ENCODE results near the gene NRCAM. TPM values are rescaled to one million over a fixed set of nuclear protein-coding genes. Genes with fewer than 3 reads are reported as not detected.

The NRCAM gene
- total RNA-seq, 5 donors from 2014 or later (not counting 1 experiment from before 2014, with no cell fraction given), result 3.1 to 10.7 (median 5.0) TPM

DNA sequence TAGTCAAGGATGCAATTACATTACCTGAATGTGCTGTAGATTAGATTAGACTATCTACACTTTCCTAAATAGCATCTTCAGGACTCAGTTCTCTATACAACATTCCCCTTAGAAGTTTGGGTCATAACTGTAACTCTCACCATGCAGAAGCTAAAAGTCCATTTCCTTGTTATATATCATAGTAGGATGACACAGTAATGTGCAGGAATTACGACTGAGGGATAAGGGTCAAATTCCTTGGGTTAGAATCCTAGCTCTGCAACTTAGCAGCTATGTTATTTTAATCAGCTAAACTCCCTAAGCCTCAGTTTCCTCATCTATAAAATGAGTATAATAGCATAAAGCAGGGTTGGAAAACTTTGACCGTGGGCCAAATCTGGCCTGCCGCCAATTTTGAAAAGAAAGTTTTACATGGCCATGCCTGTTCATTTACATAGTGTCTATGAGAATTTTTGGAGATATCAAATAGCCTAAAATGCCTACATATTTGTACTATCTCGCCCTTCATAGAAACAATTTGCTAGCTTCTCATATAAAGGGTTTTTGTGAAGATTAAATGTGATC, 14.8 kb downstream of the NRCAM start:
- Mint-ChIP-seq H3K27me3 (peaks cover 3% of the 10 kb centered on the region in 2 donors), H3K27ac (no peak overlapping the region), H3K4me3 (no peak overlapping the region), H3K36me3 (no peaks in the 10 kb centered on the region), H3K9me3 (no peaks in the 10 kb centered on the region), H3K4me1 (no peaks in the 10 kb centered on the region)
- POLR2A ChIA-PET, result no interaction called here
- H3K27me3 ChIP-seq (replicated peaks in 1 of 2; ENCODE audit: control insufficient read depth in 2 of 2, extremely low read depth in 1 of 2, insufficient read depth in 2 of 2, low read length in 1 of 2), result no peaks in the 10 kb centered on the region
- no peaks in the 10 kb centered on the region for H3K4me1 ChIP-seq (ENCODE audit: control insufficient read depth in 1 of 2, extremely low read depth in 1 of 2, insufficient read depth in 2 of 2, low read length in 2 of 2)
- H3K9me3 ChIP-seq, result no peaks in the 10 kb centered on the region
- no peak for DNase-seq
- CTCF ChIA-PET, result no interaction called here
- no peak overlapping the region for H3K4me3 ChIP-seq (ENCODE audit: control insufficient read depth in 1 of 2, extremely low read depth in 1 of 2, low read length in 1 of 2)
- ATAC-seq (replicated peaks in 1 of 4), result no peak
- no CpG with 5 or more reads among the region's 4 CpGs for WGBS (ENCODE audit: insufficient coverage)
- no peaks in the 10 kb centered on the region for H3K36me3 ChIP-seq (ENCODE audit: control insufficient read depth in 2 of 2, extremely low read depth in 1 of 2, insufficient read depth in 1 of 2, low read length in 1 of 2)
- no peak overlapping the region for H3K27ac ChIP-seq (ENCODE audit: low read length)

GRCh38 chr7:108440613-108441012, 15.6 kb downstream of the NRCAM start:
- H3K4me3 ChIP-seq (ENCODE audit: control insufficient read depth in 1 of 2, extremely low read depth in 1 of 2, low read length in 1 of 2), result no peak overlapping the region
- peaks cover 0 to under 1% (median 0%) of the 10 kb centered on the region in 3 donors for H3K4me1 Mint-ChIP-seq
- ChIA-PET CTCF (interaction anchor here in 1 of 2 donors (0.5 kb wide), 1 partner anchor 84 kb away, joined by 5 read pairs; no protein-coding TSS in a partner anchor), POLR2A (no interaction called here)
- no peak overlapping the region for H3K4me3 Mint-ChIP-seq
- no peaks in the 10 kb centered on the region for H3K36me3 ChIP-seq (ENCODE audit: control insufficient read depth in 2 of 2, extremely low read depth in 1 of 2, insufficient read depth in 1 of 2, low read length in 1 of 2)
- ATAC-seq (replicated peaks in 1 of 4) (no peak), DNase-seq (no peak)
- H3K36me3 Mint-ChIP-seq, result no peaks in the 10 kb centered on the region
- no peaks in the 10 kb centered on the region for H3K27me3 ChIP-seq (replicated peaks in 1 of 2; ENCODE audit: control insufficient read depth in 2 of 2, extremely low read depth in 1 of 2, insufficient read depth in 2 of 2, low read length in 1 of 2)
- no peak overlapping the region for H3K27ac ChIP-seq (ENCODE audit: low read length)
- H3K4me1 ChIP-seq (ENCODE audit: control insufficient read depth in 1 of 2, extremely low read depth in 1 of 2, insufficient read depth in 2 of 2, low read length in 2 of 2), result no peaks in the 10 kb centered on the region
- H3K27me3 Mint-ChIP-seq, result peaks cover 3 to 4% of the 10 kb centered on the region in 2 donors
- H3K27ac Mint-ChIP-seq, result no peak overlapping the region
- no CpG with 5 or more reads among the region's 3 CpGs for WGBS (ENCODE audit: insufficient coverage)
- no peaks in the 10 kb centered on the region for H3K9me3 ChIP-seq
- H3K9me3 Mint-ChIP-seq, result no peaks in the 10 kb centered on the region

- Histone ChIP-seq H3K9me3 (no peaks in the 10 kb centered on the region), H3K27ac (ENCODE audit: low read length) (no peak overlapping the region), H3K4me3 (ENCODE audit: control insufficient read depth in 1 of 2, extremely low read depth in 1 of 2, low read length in 1 of 2) (no peak overlapping the region), H3K27me3 (replicated peaks in 1 of 2; ENCODE audit: control insufficient read depth in 2 of 2, extremely low read depth in 1 of 2, insufficient read depth in 2 of 2, low read length in 1 of 2) (peaks cover 0 to 2% of the 10 kb centered on the region in 2 experiments), H3K36me3 (ENCODE audit: control insufficient read depth in 2 of 2, extremely low read depth in 1 of 2, insufficient read depth in 1 of 2, low read length in 1 of 2) (no peaks in the 10 kb centered on the region), H3K4me1 (ENCODE audit: control insufficient read depth in 1 of 2, extremely low read depth in 1 of 2, insufficient read depth in 2 of 2, low read length in 2 of 2) (no peaks in the 10 kb centered on the region)
- DNase-seq (no peak), ATAC-seq (replicated peaks in 1 of 4) (no peak)
- ChIA-PET CTCF (no interaction called here), POLR2A (no interaction called here)
- Mint-ChIP-seq H3K27me3 (peaks cover 12 to 26% of the 10 kb centered on the region in 2 donors), H3K4me1 (peaks cover 0 to 6% (median 0%) of the 10 kb centered on the region in 3 donors), H3K36me3 (no peaks in the 10 kb centered on the region), H3K27ac (no peak overlapping the region), H3K9me3 (no peaks in the 10 kb centered on the region), H3K4me3 (no peak overlapping the region)
- WGBS (ENCODE audit: insufficient coverage), result no CpG with 5 or more reads among the region's 3 CpGs
Observed at GRCh38 chr7:108436906-108437305, 19.3 kb downstream of the NRCAM start.

DNA sequence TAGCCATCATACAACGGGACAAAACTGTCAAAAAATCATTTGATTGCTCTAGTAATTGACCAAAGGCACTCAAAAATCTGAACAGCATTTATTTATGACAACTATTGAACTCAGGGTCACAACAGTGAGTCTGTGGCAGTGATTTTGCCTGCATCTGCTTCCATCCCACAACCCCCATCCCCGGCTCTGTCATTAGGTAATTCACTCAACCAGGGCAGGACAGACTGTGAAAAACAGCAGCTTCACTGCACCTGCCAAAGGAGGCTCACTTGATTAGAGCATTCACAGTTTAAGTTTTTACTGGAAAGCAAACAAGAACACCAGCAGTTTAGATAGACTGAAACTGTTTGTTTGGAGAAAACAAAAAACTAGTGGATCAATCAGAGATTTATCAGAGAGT, 22.2 kb downstream of the NRCAM start:
- Mint-ChIP-seq H3K27ac (no peak overlapping the region), H3K4me1 (peaks cover 0 to 6% (median 0%) of the 10 kb centered on the region in 3 donors), H3K4me3 (no peak overlapping the region), H3K27me3 (peaks cover 27 to 43% of the 10 kb centered on the region in 2 donors), H3K36me3 (no peaks in the 10 kb centered on the region), H3K9me3 (no peaks in the 10 kb centered on the region)
- POLR2A ChIA-PET, result no interaction called here
- H3K4me1 ChIP-seq (ENCODE audit: control insufficient read depth in 1 of 2, extremely low read depth in 1 of 2, insufficient read depth in 2 of 2, low read length in 2 of 2), result no peaks in the 10 kb centered on the region
- ATAC-seq (replicated peaks in 1 of 4) (no peak), DNase-seq (no peak)
- H3K27ac ChIP-seq (ENCODE audit: low read length), result no peak overlapping the region
- H3K9me3 ChIP-seq, result no peaks in the 10 kb centered on the region
- CTCF ChIA-PET, result no interaction called here
- peaks cover 0 to 6% of the 10 kb centered on the region in 2 experiments for H3K27me3 ChIP-seq (replicated peaks in 1 of 2; ENCODE audit: control insufficient read depth in 2 of 2, extremely low read depth in 1 of 2, insufficient read depth in 2 of 2, low read length in 1 of 2)
- no peaks in the 10 kb centered on the region for H3K36me3 ChIP-seq (ENCODE audit: control insufficient read depth in 2 of 2, extremely low read depth in 1 of 2, insufficient read depth in 1 of 2, low read length in 1 of 2)
- WGBS (ENCODE audit: insufficient coverage), result 83% methylated on average over 1 of the region's 2 CpGs
- H3K4me3 ChIP-seq (ENCODE audit: control insufficient read depth in 1 of 2, extremely low read depth in 1 of 2, low read length in 1 of 2), result no peak overlapping the region

DNA sequence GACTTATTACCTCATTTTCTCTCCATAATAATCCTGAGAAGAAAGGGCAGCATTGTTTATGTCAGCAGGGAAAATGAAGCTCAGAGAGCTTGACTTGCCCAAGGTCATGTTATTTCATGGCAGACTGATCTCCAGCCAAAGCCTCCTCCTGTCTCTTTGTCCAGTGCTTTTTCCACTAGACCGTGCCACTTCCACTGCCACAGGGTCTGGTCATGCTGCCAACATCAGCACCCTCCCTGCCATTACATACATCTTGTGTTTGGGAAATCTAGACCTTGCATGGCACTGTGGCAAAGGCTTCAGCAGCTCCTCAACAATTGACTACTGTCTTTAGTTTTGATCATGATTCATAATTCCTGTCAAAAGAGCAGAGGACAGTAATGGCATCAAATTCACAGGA, 25.1 kb downstream of the NRCAM start:
- H3K36me3 ChIP-seq (ENCODE audit: control insufficient read depth in 2 of 2, extremely low read depth in 1 of 2, insufficient read depth in 1 of 2, low read length in 1 of 2), result no peaks in the 10 kb centered on the region
- WGBS (ENCODE audit: insufficient coverage), result 92% methylated on average over 1 of the region's 1 CpG
- H3K27ac ChIP-seq (ENCODE audit: low read length), result no peak overlapping the region
- no peak for ATAC-seq (replicated peaks in 1 of 4)
- Mint-ChIP-seq H3K27me3 (peaks cover 24 to 45% of the 10 kb centered on the region in 2 donors), H3K4me1 (peaks cover 0 to 6% (median 0%) of the 10 kb centered on the region in 3 donors), H3K4me3 (no peak overlapping the region), H3K36me3 (no peaks in the 10 kb centered on the region), H3K9me3 (no peaks in the 10 kb centered on the region), H3K27ac (no peak overlapping the region)
- peaks cover 0 to 6% of the 10 kb centered on the region in 2 experiments for H3K27me3 ChIP-seq (replicated peaks in 1 of 2; ENCODE audit: control insufficient read depth in 2 of 2, extremely low read depth in 1 of 2, insufficient read depth in 2 of 2, low read length in 1 of 2)
- no peak overlapping the region for H3K4me3 ChIP-seq (ENCODE audit: control insufficient read depth in 1 of 2, extremely low read depth in 1 of 2, low read length in 1 of 2)
- ChIA-PET POLR2A (interaction anchor here in 1 of 2 donors (0.7 kb wide), 1 partner anchor 19 kb away, joined by 3 read pairs; no protein-coding TSS in a partner anchor), CTCF (no interaction called here)
- no peak for DNase-seq
- no peaks in the 10 kb centered on the region for H3K9me3 ChIP-seq
- H3K4me1 ChIP-seq (ENCODE audit: control insufficient read depth in 1 of 2, extremely low read depth in 1 of 2, insufficient read depth in 2 of 2, low read length in 2 of 2), result no peaks in the 10 kb centered on the region

- no peaks in the 10 kb centered on the region for H3K4me1 ChIP-seq (ENCODE audit: control insufficient read depth in 1 of 2, extremely low read depth in 1 of 2, insufficient read depth in 2 of 2, low read length in 2 of 2)
- no peak overlapping the region for H3K4me3 ChIP-seq (ENCODE audit: control insufficient read depth in 1 of 2, extremely low read depth in 1 of 2, low read length in 1 of 2)
- ChIA-PET POLR2A (no interaction called here), CTCF (no interaction called here)
- no peaks in the 10 kb centered on the region for H3K9me3 ChIP-seq
- ATAC-seq (replicated peaks in 1 of 4) (no peak), DNase-seq (no peak)
- peaks cover 24 to 45% of the 10 kb centered on the region in 2 donors for H3K27me3 Mint-ChIP-seq
- H3K27ac ChIP-seq (ENCODE audit: low read length), result no peak overlapping the region
- H3K4me1 Mint-ChIP-seq, result peaks cover 0 to 6% (median 0%) of the 10 kb centered on the region in 3 donors
- no peak overlapping the region for H3K4me3 Mint-ChIP-seq
- H3K36me3 ChIP-seq (ENCODE audit: control insufficient read depth in 2 of 2, extremely low read depth in 1 of 2, insufficient read depth in 1 of 2, low read length in 1 of 2), result no peaks in the 10 kb centered on the region
- H3K27me3 ChIP-seq (replicated peaks in 1 of 2; ENCODE audit: control insufficient read depth in 2 of 2, extremely low read depth in 1 of 2, insufficient read depth in 2 of 2, low read length in 1 of 2), result peaks cover 0 to 6% of the 10 kb centered on the region in 2 experiments
- 0% methylated on average over 1 of the region's 1 CpG for WGBS (ENCODE audit: insufficient coverage)
- no peak overlapping the region for H3K27ac Mint-ChIP-seq
- H3K9me3 Mint-ChIP-seq, result no peaks in the 10 kb centered on the region
- no peaks in the 10 kb centered on the region for H3K36me3 Mint-ChIP-seq
Observed at GRCh38 chr7:108430664-108431063, 25.6 kb downstream of the NRCAM start.

Measured in T-cell (primary cell).